Sigmoid colon (tissue), 4 donors: ENCODE data around the gene RPL21.

Experiments used
- POLR2A ChIP-seq, 2 donors: fragments of 450-650 bp; IDR thresholded peaks; one replicate each; pipeline ENCODE4 v1.6.1; 2016; ENCODE audit warnings: antibody characterized with exemption in 2 of 2, mild to moderate bottlenecking in 2 of 2, moderate library complexity in 2 of 2
- POLR2AphosphoS5 ChIP-seq, 4 donors: sonication (generic); formaldehyde crosslinking; IDR thresholded peaks; one replicate each; pipeline ENCODE4 v1.6.1; 2017; ENCODE audit warnings: antibody characterized with exemption in 4 of 4
- TF ChIP-seq, protein P1 (sequence below), 4 experiments: fragments of 450-650 bp in 3 of 4; fragments of 200-600 bp in 1 of 4; IDR thresholded peaks; one replicate each; pipeline ENCODE4 v1.5.1; 2016 to 2019; ENCODE audit warnings: antibody characterized with exemption in 4 of 4, mild to moderate bottlenecking in 3 of 4, moderate library complexity in 2 of 4

DNA sequence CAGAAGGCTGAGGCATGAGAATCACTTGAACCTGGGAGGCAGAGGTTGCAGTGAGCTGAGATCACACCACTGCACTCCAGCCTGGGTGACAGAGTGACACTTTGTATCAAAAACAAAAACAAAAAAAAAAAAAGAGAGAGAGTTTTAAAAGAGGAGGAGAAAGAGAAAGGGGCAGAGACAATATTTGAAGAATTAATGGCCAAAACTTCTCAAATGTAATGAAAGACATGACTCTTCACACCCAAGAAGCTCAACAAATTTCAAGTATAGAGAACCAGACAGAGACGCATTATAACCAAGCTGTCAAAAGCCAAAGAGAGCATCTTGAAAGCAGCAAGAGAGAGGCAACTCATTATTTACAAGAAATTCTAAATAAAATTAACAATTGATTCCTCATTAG lies 42.8 kb upstream of the RPL21 start:
- TF ChIP-seq, protein P1, sequence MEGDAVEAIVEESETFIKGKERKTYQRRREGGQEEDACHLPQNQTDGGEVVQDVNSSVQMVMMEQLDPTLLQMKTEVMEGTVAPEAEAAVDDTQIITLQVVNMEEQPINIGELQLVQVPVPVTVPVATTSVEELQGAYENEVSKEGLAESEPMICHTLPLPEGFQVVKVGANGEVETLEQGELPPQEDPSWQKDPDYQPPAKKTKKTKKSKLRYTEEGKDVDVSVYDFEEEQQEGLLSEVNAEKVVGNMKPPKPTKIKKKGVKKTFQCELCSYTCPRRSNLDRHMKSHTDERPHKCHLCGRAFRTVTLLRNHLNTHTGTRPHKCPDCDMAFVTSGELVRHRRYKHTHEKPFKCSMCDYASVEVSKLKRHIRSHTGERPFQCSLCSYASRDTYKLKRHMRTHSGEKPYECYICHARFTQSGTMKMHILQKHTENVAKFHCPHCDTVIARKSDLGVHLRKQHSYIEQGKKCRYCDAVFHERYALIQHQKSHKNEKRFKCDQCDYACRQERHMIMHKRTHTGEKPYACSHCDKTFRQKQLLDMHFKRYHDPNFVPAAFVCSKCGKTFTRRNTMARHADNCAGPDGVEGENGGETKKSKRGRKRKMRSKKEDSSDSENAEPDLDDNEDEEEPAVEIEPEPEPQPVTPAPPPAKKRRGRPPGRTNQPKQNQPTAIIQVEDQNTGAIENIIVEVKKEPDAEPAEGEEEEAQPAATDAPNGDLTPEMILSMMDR (IDR thresholded peaks at IDR 0.05): no peak
- no peak for TF ChIP-seq POLR2A (IDR thresholded peaks at IDR 0.05)
- TF ChIP-seq POLR2AphosphoS5 (IDR thresholded peaks at IDR 0.05): no peak
